ENCODE measurements around the gene TMEM184A. TPM values are rescaled to one million over a fixed set of nuclear protein-coding genes. Genes with fewer than 3 reads are reported as not detected.

TMEM184A gene
- total and polyA plus RNA-seq, 2 of the 13 experiments (the other 11 are each of a cell fraction or from before 2014, with no cell fraction given), result 9.5 to 20.4 TPM

DNA sequence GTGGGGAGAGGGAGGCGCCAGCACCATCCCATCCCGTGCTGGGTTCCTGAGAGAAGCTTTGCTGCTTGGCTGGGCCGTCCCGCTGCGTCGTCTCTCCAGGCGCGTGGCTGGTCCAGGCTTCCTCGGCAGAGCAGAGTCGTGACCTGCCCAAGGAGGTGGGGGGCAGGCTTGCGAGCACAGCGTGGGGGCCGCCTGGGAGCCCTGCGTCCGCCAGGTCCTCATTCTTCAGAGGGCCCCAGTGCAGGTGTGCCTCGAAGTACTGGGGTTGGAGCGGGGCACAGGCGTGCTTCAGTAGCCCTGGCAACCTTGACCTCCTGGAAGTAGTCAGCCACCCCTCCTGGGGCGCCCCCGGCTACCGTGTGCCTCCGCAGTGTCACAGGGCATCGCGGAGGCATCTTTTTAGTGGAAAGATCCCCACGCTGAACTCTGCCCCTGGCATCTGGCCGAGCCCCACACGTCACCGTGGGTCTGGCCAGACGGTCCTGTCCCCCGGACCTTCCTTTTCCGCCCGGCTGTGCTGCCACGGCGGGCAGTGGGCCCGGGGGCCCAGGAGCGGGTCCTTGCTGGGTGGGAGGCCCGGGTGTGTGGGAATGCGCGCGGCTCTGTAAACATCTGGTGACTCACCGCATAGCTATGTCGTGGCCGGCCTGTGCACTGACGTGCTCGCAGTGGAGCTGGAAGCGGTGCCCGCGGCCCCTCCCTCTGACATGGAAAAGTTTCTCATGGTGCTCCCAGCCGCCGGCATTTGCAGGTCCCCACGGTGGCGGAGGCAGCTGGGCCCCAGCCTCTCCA, 19.1 kb downstream of the TMEM184A start (continued):
- TF ChIP-seq RAD21 (CRISPR knock-in tag; IDR thresholded peaks at IDR 0.05) (0 out of 2 replicates have a peak, but pooled peaks have one; percentile 11), GLI4 (CRISPR knock-in tag; IDR thresholded peaks at IDR 0.05; ENCODE audit: borderline replicate concordance) (no peak), ZNF761 (CRISPR knock-in tag; conservative IDR thresholded peaks at IDR 0.05) (no peak), KDM5B (CRISPR knock-in tag; IDR thresholded peaks at IDR 0.05; ENCODE audit: borderline replicate concordance) (peak; percentile 65; the same call in 1 of the 2 replicates), DPF2 (CRISPR knock-in tag; IDR thresholded peaks at IDR 0.05; ENCODE audit: borderline replicate concordance, low read depth) (peak; percentile 82), ZNF768 (CRISPR knock-in tag; IDR thresholded peaks at IDR 0.05) (peak; percentile 33), TBX2 (CRISPR knock-in tag; IDR thresholded peaks at IDR 0.05; ENCODE audit: borderline replicate concordance) (peak; percentile 91), ZNF562 (CRISPR knock-in tag; IDR thresholded peaks at IDR 0.05; ENCODE audit: borderline replicate concordance) (no peak), CBX1 (IDR thresholded peaks at IDR 0.05; ENCODE audit: low read depth) (no peak), MIXL1 (CRISPR knock-in tag; IDR thresholded peaks at IDR 0.05) (peak; percentile 66), RELA (CRISPR knock-in tag; IDR thresholded peaks at IDR 0.05) (no peak), CENPT (CRISPR knock-in tag; IDR thresholded peaks at IDR 0.05; ENCODE audit: low read depth) (no peak), ZNF441 (CRISPR knock-in tag; IDR thresholded peaks at IDR 0.05; ENCODE audit: borderline replicate concordance) (peak; percentile 4; the same call in 1 of the 2 replicates), WIZ (CRISPR knock-in tag; IDR thresholded peaks at IDR 0.05) (no peak), HOXA9 (CRISPR knock-in tag; IDR thresholded peaks at IDR 0.05; ENCODE audit: borderline replicate concordance) (no peak), ZNF841 (CRISPR knock-in tag; IDR thresholded peaks at IDR 0.05; ENCODE audit: borderline replicate concordance) (no peak), GATAD1 (CRISPR knock-in tag; IDR thresholded peaks at IDR 0.05) (peak; percentile 73), NCOA2 (CRISPR knock-in tag; IDR thresholded peaks at IDR 0.05) (peak; percentile 84), RXRA (CRISPR knock-in tag; IDR thresholded peaks at IDR 0.05) (peak; percentile 82; the same call in 1 of the 2 replicates), DNMT3B (CRISPR knock-in tag; conservative IDR thresholded peaks at IDR 0.05) (peak; percentile 61; the same call in 1 of the 2 replicates)
- TF ChIP-seq, protein P1, sequence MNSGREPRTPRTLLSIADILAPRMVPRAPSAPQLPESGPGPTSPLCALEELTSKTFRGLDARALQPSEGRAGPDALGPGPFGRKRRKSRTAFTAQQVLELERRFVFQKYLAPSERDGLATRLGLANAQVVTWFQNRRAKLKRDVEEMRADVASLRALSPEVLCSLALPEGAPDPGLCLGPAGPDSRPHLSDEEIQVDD (CRISPR knock-in tag; IDR thresholded peaks at IDR 0.05; ENCODE audit: borderline replicate concordance), result 0 out of 2 replicates have a peak, but pooled peaks have one; percentile 15
- TF ChIP-seq, protein P2, sequence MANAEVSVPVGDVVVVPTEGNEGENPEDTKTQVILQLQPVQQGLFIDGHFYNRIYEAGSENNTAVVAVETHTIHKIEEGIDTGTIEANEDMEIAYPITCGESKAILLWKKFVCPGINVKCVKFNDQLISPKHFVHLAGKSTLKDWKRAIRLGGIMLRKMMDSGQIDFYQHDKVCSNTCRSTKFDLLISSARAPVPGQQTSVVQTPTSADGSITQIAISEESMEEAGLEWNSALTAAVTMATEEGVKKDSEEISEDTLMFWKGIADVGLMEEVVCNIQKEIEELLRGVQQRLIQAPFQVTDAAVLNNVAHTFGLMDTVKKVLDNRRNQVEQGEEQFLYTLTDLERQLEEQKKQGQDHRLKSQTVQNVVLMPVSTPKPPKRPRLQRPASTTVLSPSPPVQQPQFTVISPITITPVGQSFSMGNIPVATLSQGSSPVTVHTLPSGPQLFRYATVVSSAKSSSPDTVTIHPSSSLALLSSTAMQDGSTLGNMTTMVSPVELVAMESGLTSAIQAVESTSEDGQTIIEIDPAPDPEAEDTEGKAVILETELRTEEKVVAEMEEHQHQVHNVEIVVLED (CRISPR knock-in tag; IDR thresholded peaks at IDR 0.05; ENCODE audit: borderline replicate concordance), result peak; percentile 74
- TF ChIP-seq, protein P3, sequence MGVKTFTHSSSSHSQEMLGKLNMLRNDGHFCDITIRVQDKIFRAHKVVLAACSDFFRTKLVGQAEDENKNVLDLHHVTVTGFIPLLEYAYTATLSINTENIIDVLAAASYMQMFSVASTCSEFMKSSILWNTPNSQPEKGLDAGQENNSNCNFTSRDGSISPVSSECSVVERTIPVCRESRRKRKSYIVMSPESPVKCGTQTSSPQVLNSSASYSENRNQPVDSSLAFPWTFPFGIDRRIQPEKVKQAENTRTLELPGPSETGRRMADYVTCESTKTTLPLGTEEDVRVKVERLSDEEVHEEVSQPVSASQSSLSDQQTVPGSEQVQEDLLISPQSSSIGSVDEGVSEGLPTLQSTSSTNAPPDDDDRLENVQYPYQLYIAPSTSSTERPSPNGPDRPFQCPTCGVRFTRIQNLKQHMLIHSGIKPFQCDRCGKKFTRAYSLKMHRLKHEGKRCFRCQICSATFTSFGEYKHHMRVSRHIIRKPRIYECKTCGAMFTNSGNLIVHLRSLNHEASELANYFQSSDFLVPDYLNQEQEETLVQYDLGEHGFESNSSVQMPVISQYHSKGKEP (CRISPR knock-in tag; IDR thresholded peaks at IDR 0.05), result no peak
- TF ChIP-seq, protein P4, sequence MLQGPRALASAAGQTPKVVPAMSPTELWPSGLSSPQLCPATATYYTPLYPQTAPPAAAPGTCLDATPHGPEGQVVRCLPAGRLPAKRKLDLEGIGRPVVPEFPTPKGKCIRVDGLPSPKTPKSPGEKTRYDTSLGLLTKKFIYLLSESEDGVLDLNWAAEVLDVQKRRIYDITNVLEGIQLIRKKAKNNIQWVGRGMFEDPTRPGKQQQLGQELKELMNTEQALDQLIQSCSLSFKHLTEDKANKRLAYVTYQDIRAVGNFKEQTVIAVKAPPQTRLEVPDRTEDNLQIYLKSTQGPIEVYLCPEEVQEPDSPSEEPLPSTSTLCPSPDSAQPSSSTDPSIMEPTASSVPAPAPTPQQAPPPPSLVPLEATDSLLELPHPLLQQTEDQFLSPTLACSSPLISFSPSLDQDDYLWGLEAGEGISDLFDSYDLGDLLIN (CRISPR knock-in tag; IDR thresholded peaks at IDR 0.05; ENCODE audit: borderline replicate concordance), result no peak
- TF ChIP-seq, protein P5, sequence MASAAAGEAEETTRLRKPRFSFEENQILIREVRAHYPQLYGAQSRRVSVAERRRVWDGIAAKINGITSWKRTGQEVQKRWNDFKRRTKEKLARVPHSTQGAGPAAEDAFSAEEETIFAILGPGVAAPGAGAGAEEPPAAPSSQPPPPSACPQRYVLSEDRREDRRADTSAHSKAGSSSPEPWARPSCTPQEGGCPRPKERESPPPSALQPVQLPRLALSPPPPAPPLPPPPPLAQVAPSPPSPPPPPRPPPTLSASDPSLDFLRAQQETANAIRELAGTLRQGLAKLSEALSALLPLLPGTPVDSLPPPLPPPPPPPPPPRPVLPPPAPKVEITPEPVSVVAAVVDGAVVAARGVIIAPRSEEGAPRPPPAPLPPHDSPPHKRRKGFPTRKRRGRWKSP (CRISPR knock-in tag; IDR thresholded peaks at IDR 0.05), result peak; percentile 78; the same call in 1 of the 2 replicates

Data from HepG2 (cell line).